ENCODE measurements around the gene BTAF1. TPM values are rescaled to one million over a fixed set of nuclear protein-coding genes. Genes with fewer than 3 reads are reported as not detected.
"Not testable (repeated sequence)": the region's sequence is repeated elsewhere in the genome, so short reads cannot be mapped to it uniquely, and the experiment has no call there.

Gene BTAF1
- total RNA-seq, 2 donors from 2014 or later: 11.8 to 12.7 TPM

DNA sequence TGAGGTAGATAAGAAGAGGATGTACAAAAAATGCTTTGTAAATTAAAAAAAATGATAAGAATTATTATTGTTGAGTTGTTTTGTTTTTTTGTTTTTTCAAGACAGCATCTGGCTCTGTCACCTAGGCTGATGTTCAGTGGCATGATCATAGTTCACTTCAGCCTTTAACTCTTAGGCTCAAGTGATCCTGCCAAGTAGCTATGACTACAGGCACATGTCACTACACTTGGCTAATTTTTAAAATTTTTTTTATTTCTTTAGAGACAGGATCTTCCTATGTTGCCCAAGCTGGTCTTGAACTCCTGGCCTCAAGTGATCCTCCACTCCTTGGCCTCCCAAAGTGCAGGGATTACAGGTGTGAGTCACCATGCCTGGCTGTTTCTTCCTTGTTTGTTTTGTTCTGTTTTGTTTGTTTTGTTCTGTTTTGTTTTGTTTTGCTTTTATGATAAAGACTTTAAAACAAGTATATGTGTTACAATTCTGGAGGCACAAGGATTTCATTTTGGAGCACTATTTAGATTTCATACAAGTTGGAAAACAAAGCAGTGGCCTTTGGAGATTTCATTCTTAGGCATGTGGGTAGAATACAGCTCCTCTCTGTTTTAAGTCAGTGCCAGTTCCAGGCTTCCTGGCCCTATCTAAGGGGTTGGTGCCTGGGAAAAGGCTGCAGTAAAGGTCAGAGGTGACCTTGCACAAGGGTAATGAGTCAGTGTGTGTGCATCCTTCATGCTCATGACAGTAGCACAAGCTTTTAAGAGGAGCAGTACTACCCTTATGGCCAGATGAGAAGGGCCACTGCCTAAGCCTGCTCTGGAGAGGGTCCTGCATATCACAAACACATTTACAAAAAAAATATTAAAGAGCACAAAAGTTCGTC, 32.2 kb upstream of the BTAF1 start:
- peaks cover 0 to 12% of the 10 kb centered on the region in 2 donors for H3K4me1 ChIP-seq
- TF ChIP-seq, protein P1, sequence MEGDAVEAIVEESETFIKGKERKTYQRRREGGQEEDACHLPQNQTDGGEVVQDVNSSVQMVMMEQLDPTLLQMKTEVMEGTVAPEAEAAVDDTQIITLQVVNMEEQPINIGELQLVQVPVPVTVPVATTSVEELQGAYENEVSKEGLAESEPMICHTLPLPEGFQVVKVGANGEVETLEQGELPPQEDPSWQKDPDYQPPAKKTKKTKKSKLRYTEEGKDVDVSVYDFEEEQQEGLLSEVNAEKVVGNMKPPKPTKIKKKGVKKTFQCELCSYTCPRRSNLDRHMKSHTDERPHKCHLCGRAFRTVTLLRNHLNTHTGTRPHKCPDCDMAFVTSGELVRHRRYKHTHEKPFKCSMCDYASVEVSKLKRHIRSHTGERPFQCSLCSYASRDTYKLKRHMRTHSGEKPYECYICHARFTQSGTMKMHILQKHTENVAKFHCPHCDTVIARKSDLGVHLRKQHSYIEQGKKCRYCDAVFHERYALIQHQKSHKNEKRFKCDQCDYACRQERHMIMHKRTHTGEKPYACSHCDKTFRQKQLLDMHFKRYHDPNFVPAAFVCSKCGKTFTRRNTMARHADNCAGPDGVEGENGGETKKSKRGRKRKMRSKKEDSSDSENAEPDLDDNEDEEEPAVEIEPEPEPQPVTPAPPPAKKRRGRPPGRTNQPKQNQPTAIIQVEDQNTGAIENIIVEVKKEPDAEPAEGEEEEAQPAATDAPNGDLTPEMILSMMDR (IDR thresholded peaks at IDR 0.05): no peak
- no peak overlapping the region for H3K27ac ChIP-seq
- H3K27me3 ChIP-seq: no peaks in the 10 kb centered on the region
- no peaks in the 10 kb centered on the region for H3K9me3 ChIP-seq
- DNase-seq (ENCODE audit: low spot score): no peak
- no peaks in the 10 kb centered on the region for H3K36me3 ChIP-seq
- no peak overlapping the region for H3K4me3 ChIP-seq

DNA sequence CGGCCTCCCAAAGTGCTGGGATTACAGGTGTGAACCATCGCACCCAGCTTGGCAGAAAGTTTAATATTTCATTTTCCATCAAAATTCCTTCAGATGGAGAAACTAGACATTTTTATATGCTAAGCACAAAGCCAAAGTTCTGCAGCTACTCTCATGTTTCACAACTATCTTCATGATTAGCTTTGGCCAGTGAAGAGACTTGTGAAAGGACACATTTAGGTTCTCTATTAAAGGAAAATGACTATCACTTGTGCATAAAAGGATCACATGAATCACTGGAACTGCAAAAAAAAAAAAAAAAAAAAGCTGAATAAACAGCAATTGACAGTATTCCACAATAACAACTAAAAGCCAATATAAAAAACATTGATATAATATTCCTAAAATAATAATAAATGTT, 30.5 kb upstream of the BTAF1 start:
- TF ChIP-seq, protein P1 (IDR thresholded peaks at IDR 0.05): no peak
- no peak overlapping the region for H3K27ac ChIP-seq
- no peak for DNase-seq (ENCODE audit: low spot score)

GRCh38 chr10:91894261-91894685, 29.3 kb upstream of the BTAF1 start:
- not testable (repeated sequence) for DNase-seq (ENCODE audit: low spot score); H3K27ac ChIP-seq; H3K4me1 ChIP-seq; H3K27me3 ChIP-seq; H3K9me3 ChIP-seq; H3K4me3 ChIP-seq; H3K36me3 ChIP-seq

More for the DNA sequence above, 30.5 kb upstream of the BTAF1 start:
- Histone ChIP-seq H3K36me3 (no peaks in the 10 kb centered on the region), H3K9me3 (no peaks in the 10 kb centered on the region), H3K4me1 (peaks cover 0 to 3% of the 10 kb centered on the region in 2 donors), H3K27me3 (no peaks in the 10 kb centered on the region), H3K4me3 (no peak overlapping the region)

- no peaks in the 10 kb centered on the region for H3K9me3 ChIP-seq
- H3K27ac ChIP-seq: no peak overlapping the region
- H3K27me3 ChIP-seq: no peaks in the 10 kb centered on the region
- H3K36me3 ChIP-seq: no peaks in the 10 kb centered on the region
- DNase-seq (ENCODE audit: low spot score): no peak
- H3K4me1 ChIP-seq: no peaks in the 10 kb centered on the region
- H3K4me3 ChIP-seq: no peak overlapping the region
- TF ChIP-seq, protein P1 (IDR thresholded peaks at IDR 0.05): no peak
Measured at GRCh38 chr10:91896212-91896756, 27.3 kb upstream of the BTAF1 start.

DNA sequence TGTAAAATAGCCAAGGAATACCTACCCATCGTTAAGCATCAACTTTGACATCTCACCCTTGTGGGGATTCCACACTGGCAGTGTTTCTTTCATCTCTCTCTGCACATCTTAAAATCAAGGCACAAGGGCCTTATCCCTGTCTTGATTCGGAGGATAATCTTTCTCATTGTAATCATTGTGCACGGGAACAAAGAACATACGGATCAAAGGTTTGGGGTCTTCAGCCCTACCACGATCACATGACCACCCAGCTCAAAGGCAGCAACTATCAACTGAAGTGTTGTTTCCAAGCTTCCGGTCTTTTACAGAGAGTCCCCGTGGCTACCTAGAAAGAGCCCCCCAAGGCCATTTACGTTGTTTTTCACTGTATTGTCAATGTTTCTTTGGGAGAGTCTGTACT, 26.1 kb upstream of the BTAF1 start:
- DNase-seq (ENCODE audit: low spot score): no peak
- H3K4me1 ChIP-seq: no peaks in the 10 kb centered on the region
- no peak overlapping the region for H3K4me3 ChIP-seq
- no peaks in the 10 kb centered on the region for H3K9me3 ChIP-seq
- TF ChIP-seq, protein P1 (IDR thresholded peaks at IDR 0.05): no peak
- no peaks in the 10 kb centered on the region for H3K36me3 ChIP-seq
- no peaks in the 10 kb centered on the region for H3K27me3 ChIP-seq
- no peak overlapping the region for H3K27ac ChIP-seq

DNA sequence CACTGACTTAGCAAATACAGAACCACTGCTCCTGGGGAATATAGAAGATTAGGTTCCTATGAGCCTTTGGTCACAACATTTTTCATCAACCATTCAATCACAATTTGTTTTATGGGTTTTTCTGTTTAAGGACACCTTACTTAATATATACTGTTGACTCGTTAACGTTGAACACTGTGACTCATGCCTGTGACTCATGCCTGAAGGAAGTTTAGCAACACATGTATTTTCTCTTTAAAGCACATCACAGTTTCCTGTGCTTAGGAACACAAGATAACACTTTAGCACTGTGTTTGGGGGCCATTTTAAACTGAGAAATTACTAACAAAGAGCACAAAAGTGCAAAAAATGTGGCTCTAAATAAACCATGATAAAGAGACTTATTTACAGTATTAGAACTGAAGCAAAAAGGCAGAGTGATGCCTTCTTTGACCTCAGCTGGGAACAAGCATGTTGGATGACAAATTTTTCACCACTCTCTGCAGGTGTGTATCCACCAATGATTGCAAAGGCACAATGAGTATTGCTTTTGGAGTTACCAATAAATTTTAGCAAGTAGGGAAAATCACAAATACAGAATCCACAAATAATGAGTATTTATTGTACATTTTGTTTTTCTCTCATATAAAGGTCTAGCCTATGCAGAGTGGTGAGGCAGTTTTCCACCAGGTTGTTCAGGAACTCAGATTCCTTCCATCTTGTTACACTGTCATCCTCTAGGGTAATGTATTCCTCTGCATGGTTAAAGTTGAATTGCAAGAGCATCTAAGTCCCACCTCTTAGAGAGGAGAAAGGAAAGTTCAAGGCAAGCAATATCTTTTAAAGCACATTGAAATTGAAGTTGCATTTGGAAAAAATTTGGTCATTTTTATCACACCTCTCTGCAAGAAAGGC, 21.5 kb upstream of the BTAF1 start:
- Histone ChIP-seq H3K4me3 (no peak overlapping the region), H3K4me1 (no peaks in the 10 kb centered on the region), H3K9me3 (no peaks in the 10 kb centered on the region), H3K36me3 (no peaks in the 10 kb centered on the region), H3K27me3 (no peaks in the 10 kb centered on the region), H3K27ac (no peak overlapping the region)
- DNase-seq (ENCODE audit: low spot score): no peak
- TF ChIP-seq, protein P1 (IDR thresholded peaks at IDR 0.05): no peak
